ENCODE results near the gene GGNBP2. TPM values are rescaled to one million over a fixed set of nuclear protein-coding genes. Genes with fewer than 3 reads are reported as not detected.

Gene GGNBP2
- total and polyA plus RNA-seq, 2 of the 8 experiments (the other 6 are each of a cell fraction or from before 2014, with no cell fraction given): 29.2 to 35.8 TPM

GRCh38 chr17:36566081-36566480 is 21.4 kb downstream of the GGNBP2 start (continued):
- no peak for TF ChIP-seq CTBP2 (IDR thresholded peaks at IDR 0.05; ENCODE audit: borderline replicate concordance, insufficient read depth, insufficient read length, low read length)
